HG03520 (cell line): Measurements from ENCODE around the gene TMTC4.
"Not testable (repeated sequence)": the region's sequence is repeated elsewhere in the genome, so short reads cannot be mapped to it uniquely, and the experiment has no call there.

Experiments used
- ATAC-seq: cut with Tn5 transposase; IDR thresholded peaks from one replicate; pipeline ENCODE4 v1.9.1; 2021; ENCODE audit warnings: mild to moderate bottlenecking, moderate library complexity; ENCODE audit not compliant: unreplicated experiment

TMTC4 gene

DNA sequence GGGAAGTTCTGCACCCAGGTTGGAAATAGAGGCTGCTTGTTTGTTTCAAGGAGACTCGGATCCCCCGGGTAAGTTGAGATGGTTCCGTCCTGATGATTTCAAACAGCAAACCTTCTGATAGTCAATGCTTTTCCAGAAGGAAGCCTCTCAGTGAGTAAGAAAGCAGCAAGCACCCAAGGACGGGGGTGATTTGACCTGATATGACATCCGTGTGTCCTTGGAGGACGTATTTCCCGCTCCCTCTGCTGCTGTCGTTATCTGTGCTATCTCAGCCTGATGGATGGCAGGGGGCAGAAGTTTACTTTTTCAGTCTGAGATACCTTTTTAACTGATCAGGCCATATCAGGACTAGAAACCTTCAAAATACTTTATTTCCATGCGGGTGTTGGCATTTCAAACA, 80.3 kb downstream of the TMTC4 start:
- no peak for ATAC-seq

DNA sequence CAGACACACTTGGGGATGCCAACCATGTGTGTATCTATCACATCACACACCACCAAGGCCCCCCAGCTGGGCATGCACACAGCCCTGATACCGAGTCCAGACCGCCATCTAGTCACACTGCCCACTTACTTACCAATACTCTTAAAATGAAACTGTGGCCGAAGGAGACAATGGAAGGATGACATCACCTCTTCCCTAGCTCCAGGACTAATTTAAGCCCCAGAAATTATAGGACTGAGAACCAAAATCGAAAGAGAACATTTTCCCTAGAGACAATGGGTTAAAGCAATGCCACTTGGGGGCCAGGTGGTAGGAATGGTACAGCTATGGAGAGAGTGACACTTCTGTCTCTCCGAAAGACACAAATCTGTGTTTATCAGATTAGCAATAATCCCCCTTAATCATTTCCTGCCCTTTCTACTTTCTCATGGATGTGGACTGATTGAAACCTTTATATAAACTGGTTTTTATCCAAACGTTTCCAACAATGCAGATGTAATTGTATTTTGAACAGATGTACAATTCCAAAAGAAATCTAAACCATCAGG, 85.3 kb downstream of the TMTC4 start:
- no peak for ATAC-seq

DNA sequence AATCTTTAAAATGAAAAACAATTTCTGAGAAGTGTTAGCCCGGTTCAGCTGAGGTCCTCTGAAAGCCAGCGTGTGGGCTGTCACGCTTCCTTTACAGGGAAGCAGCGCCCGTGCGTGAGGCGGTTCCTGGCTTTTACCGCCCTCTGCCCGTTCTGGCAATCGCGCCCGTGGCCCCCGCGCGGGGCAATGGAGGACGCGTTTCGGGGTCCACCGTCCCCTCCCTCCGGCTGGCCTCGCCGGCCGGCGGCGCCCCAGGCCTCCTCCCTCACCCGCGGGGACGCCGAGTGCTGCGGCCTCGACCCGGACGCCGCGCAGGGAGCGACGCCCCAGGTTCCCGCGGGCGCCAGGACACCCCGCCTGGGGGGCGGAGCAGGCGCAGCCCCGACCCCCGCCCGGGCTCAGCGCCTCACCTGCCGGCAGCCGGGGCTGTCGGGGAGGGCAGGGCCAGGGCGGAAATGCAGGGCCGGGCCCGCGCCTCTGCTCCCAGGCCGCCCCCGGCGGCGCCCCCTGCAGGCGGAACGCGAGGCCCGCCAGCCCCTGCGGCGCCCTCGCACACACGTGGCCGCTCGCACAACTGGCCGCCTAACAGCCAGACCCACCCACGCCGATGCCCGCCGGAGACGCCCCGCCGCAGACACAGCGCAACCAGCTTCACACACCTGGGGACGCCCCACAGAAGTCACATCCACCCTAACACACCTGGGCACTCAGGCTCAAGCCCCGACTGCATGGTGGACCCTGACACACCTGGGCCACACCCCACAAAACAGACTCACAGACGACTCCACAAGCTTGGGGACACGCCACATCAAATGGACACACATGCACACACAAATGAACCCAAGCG, 86.0 kb downstream of the TMTC4 start, which contains the start of gene GGACT:
GGACT (minus strand) TSS at position 459 of the 847 bp plus-strand sequence. CDS start 56,198 bp downstream, outside the sequence.
- peak; percentile 98 for ATAC-seq

DNA sequence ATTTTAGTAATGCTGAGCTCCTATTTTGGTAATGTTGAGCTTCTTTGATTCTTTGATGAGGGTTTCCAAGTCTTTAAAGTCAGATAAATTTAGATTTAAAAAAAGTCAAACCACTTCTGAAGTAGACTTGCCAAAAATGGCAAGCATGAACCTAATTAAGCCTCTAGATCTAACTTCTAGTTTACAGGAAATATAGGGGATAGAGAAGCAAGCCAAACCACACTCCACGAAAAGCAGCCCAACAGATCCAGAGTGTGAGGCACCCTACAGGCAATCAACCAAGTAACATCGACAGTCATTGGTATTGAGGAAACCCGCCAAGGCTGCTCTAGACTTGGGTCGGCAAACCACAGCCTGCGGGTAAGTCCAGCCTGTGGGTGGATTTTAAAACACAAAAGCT, 89.7 kb downstream of the TMTC4 start:
- ATAC-seq = no peak

DNA sequence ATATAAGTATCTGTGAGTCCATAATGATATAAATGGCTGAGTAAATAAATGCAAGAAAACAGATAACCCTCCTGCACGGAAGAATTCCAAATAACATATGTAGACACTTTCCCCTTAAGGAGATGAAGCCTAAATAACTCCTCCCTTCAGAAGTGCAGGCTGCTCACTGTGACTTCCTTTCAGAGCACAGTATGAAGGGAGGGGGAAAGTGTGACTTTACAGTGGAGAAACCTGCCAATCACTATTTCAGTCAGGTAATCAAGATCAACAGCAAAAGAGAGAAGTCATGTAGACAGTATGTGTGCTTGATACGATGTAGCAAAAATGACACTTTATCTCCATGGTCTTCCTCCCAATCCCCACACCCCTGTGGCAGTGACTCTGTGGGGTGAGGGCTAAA, 93.1 kb downstream of the TMTC4 start:
- no peak for ATAC-seq

DNA sequence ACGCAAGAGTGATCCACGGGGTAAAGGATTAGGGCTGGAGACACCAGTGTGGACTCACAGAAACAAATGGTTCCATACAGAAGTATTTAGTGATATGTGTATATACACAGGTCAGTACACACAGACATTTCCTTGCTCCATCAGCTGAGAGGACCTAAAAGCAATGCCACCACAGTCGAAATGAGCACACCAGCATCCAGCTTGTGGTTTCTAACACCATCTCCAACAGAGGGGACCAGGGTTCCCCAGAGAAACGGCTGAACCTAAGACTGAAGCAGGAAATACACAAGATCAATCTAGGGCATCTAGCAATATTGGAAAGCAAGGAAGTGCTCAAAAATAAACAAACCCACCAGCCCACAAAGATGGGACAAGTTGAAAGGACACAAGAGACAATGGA, 93.6 kb downstream of the TMTC4 start:
- ATAC-seq = no peak

DNA sequence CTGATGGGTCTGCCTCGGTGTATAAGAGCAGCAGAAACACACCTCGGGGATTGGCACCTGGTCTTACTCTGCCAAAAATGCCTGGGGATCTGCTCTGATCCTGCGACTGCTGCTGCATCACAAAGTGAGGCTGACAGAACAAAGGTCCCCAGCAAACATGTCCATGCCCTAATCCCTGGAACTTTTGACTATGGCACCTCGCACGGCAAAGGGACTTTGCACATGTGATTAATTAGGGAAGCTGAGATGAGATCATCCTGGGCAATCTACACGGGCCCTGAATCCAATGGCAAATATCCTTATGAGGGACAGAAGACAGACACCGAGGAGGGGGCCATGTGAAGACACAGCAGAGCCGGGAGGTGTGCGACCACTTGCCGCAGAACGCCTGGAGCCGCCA, 94.5 kb downstream of the TMTC4 start:
- ATAC-seq = no peak

DNA sequence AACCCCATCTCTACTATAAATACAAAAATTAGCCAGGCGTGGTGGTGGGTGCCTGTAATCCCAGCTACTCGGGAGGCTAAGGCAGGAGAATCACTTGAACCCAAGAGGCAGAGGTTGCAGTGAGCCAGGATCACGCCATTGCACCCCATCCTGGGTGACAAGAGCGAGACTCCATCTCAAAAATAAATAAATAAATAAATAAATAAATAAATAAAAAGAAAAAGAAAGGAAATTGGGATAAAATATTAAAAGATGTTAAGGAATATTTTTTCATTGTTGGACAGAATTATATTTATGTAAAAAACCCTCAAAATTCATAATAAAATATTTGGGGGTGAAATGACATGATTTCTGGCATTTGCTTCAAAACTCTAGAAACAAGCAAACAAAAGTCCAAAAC, 97.4 kb downstream of the TMTC4 start:
- not testable (repeated sequence) for ATAC-seq

DNA sequence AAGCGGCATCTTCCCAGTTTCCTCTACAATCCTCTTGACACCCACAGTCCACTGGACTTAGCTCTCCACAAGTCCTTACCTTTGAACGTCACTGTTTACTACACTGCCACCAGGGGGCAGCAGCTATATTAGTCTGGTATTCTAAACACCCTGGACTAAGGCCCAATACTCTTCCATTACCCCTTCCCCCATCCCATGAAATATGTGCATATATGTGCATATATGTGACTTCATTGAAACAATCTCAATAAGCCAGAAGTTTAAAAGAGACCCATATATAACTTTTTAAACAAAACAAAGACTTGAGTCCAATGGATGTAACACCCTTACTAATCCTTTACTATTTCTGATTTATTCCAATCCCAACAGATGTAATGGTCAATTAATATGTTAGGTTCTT, 101.5 kb downstream of the TMTC4 start:
- peak; percentile 95 for ATAC-seq

DNA sequence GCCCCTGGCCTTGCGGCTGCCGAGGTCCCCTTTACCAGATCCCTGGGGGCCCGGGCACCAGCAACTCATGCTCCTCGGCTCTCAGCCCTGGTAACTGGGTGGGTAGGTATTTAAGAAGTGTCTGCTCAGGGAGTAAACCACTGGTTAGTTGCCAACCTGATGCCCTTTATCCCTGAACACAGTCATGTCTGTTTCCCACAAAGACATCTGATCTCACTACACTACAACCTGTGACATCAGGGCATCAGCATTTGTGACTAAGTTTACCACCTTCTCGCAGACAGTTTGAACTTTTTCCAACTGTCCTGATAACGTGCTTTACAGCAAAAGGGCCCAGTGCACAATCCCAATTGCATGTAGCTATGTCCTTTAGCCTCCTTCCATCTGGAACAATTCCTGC, 108.1 kb downstream of the TMTC4 start:
- ATAC-seq = no peak

DNA sequence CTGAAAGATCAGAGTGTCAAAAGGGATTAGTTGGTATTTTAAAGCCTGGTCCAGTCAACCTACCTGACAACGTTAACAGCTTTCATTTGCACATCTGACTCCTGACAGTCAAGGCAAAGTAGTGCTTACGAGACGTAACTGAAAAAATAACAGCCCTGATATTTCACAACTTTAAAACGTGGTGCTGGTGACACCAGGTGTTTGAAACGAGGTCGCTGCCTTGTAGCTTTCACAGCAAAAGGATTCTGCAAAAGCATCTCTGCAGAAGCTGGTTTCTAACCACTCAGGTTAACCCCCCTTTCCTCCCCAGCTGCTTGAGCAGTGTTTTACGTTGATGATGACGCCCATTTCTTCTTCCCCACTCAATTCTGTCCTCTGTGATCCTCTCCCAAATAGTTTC, 109.3 kb downstream of the TMTC4 start:
- no peak for ATAC-seq

DNA sequence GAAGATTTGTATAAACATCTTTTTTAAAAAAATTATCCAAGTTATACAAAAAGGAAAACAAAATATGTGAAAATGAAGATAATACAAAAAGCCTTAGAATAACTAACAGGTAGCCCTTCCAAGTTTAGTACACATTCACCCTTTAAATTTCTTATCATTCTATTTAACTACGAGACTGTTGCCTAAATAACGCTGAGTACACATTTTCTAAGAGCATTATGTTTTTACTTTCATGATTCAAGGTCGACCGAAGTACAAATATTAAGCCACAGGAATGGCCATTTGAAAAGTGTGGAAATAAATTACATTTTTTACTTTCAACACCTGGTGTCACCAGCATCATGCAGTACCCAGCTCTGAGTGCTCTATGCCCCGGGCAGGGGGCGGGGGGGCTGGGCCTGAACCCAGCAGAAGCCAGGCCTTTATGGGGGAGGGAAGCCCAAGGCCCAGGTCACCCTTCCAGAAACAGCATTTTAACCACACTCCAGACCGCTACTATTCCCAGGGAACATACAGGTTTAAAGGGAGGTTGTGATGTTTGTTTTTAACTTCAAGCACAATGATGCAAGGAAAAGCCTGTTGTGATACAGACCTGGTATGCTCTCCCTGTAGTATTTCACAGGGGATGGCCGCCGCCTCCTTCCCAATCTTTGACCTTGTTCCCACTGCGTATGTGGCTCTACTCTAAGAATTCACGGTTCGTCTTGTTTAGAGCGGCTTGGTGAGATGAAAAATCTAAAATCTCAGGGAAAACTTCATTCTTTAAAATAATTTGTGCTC, 110.0 kb downstream of the TMTC4 start:
- ATAC-seq = no peak

DNA sequence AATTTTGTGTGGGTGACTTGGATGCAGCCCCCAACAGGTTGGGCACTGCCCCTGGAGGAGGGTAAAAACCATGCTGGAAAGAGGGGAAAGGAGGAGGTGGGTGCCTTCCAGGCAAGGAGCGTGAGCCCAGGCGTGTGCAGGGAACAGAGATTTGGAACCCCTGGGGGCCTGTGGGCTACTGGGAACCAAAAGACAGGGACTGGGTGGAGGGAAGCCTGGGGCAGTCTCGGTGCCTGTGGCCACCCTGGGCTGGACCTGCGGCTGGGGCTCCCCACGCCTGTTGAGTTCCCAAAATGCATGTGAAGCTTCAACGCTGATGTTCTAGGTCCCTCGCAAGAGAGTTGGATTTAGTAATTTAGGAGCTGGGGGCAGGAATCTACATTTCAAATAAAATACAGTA, 110.8 kb downstream of the TMTC4 start:
- ATAC-seq = no peak

DNA sequence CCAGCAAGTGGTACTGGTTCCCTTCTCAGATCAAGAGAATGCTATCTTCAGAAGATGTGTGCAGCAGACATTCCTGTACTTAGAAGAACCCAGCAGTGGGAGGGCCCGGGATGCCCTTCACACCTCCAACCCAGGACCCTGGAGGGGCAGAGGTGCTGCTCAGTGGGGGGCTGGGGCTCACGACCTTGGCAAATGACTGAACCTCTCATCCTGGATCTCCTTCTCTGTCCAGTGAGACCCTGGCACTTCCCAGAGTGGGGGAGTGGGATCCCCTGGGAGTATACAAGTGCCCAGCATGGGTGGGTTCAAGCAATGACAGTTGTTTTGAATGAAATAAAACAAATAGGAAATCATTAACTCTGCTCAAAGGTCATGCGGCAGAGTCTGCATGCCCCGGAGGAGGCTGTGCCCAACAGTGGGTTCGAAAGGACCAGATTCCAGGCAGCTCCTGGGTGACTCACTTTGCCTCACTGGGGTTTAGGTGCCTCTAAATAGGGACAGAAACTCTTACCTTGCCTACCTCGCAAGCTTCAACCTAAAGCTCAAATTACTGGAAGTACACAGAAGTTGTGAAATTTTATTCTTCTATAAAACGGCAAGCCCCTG, 112.9 kb downstream of the TMTC4 start:
- no peak for ATAC-seq

DNA sequence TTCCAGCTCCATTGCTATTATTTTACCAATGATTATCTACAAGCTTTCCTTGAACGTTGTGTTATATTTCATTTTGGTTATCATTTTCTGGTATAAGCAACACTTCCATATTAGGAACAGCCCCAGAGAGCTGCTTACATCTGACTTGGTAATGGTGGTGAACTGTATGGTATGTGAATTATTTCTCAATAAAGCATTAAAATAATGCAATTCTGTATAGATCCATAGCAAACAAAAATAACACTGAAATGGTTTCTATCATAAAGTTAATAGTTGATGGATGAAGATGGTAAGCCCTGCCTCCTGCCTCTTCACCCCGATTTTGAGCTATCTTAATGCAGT, 113.5 kb downstream of the TMTC4 start:
- ATAC-seq = no peak

DNA sequence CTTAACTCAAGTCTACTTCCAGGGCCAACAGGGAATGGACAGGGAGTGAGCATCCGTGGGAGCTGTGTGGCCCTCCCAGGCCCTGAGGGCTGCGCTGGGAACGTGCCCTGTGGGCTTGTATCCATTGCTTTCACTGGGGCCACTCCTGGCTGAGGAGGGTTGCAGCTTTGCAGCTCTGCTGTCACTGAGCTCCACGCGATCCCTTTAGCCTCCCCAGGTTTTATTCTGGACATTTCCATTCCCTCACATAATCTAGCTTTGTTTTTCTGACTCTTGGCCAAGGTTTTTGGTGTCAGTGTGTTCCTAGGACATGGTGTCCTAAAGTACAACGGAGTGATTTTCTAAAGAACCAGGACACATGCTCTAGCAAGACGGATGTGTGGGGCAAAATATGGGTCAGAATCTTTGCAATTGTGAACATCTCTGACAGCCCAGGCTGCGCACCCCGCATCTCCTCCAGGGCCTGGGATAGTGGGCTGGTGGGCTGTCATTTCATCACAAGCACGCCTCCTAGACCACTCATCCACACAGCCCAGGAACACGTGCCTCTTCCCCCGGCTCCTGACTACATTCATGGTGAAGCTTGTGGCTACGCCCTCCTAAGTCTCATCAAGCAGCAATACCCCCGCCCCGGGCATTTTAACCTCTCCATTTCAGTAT, 114.0 kb downstream of the TMTC4 start:
- ATAC-seq = no peak

DNA sequence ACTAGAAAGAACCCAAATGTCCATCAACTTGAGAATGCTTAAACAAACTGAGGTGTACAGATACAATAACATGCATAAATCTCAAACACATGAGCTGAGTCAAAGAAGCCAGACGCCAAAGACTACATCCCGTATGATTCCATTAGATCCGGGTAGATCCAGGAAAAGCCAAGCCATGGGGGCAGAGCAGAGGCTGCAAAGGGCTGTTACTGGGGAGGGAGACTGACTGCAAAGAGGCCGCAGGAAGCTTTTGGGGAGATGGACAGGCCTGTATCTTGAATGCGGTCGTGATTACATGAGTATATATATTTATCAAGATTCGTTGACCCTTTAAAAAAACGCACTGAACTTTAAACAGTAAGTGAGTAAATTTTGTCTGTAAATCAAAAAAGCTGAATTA, 114.7 kb downstream of the TMTC4 start:
- ATAC-seq = no peak
